Dermis blood vessel endothelial cell (primary cell): ENCODE data around the gene CRYL1. TPM values are rescaled to one million over a fixed set of nuclear protein-coding genes. Genes with fewer than 3 reads are reported as not detected.

Source experiments
- DNase-seq: peaks from one replicate; pipeline ENCODE4 v3.0.0; 2010
- total RNA-seq: library from RNA; depleted of rRNA; stranded (reverse); fragments of >200 nt; gene quantifications from 2 replicates; pipeline ENCODE4 v1.2.3, GENCODE V29; 2014

CRYL1 gene
- total RNA-seq, 1 donor from 2014 or later = 48.5 TPM

GRCh38 chr13:20418953-20419352 is 106.7 kb downstream of the CRYL1 start:
- no peak for DNase-seq

- no peak for DNase-seq
Measured at GRCh38 chr13:20416223-20416745, 109.4 kb downstream of the CRYL1 start.

DNA sequence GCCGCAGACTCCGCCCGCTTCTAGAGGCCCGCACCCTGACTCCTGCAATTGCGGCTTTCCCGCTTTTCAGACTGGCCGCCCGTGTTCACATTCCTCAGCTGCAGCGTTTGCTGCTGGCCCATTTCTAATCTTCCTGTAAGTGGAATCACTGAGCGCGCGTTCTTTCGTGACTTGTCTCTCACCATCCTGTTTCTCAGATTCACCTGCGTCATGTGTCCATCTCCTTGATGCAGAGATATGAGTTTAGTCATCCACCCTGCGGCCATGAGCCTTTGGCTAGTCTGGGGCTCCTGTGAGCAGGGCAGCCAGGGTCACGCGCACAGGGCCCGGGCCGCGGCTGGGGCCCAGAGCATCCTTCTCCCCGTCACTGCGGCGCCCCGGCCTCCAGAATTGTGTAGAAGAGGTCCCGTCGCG is 110.0 kb downstream of the CRYL1 start:
- DNase-seq = no peak

- DNase-seq = peak; percentile 4
Measured at GRCh38 chr13:20415306-20415679, 110.4 kb downstream of the CRYL1 start.

GRCh38 chr13:20414546-20415305 is 110.9 kb downstream of the CRYL1 start:
- DNase-seq = peak; percentile 25

DNA sequence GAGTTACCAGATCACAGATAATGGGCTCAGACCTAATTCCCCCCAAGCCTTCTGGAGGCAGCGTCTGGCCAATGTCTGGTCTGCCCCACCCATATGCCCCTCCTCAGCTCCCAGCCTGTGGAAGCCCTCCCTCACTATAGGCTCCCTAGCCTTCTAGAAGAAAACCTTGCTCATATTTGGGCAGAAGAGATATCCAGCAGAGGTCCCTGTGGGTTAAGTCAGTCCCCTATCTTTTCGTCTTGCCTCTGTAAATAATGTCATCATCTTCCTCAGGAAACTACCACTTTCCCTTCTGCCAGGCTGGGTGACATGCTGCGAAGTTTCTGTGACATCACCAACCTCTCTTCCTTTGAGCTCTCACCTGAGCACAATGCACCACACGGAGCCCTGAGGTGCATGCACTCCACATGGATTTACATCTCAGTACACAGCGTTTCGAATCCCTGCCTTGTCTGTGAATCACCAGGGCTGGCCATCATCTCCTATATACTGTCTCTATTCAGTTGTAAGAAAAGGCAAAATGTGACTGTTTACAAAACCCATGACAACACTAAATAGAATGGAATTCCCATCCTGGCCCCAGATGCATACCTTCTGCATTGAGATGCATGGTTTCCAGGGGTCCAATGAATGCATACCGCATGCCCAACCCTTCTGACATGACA is 112.8 kb downstream of the CRYL1 start:
- DNase-seq = no peak

- no peak for DNase-seq
Measured at GRCh38 chr13:20411638-20412342, 113.9 kb downstream of the CRYL1 start.

DNA sequence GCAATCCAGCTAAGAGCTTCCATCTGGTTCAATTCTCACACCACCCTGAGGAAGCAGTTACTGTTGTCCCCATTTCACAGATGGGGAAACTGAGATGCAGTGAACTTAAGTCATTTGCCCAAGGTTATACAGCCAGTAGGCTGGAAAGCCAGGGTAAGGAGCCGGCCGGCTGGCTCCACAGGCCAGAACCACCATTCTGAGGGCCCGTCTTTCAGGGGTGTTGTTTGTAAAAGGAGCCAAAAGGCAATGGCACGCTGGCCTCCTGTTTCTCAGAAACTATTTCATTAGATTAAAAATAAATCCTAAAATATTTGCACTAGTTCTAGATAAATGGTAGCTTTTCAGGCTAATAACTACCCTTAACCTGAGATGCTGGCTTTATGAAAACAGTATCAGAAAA is 114.9 kb downstream of the CRYL1 start:
- DNase-seq = no peak

- no peak for DNase-seq
Measured at GRCh38 chr13:20408181-20408580, 117.5 kb downstream of the CRYL1 start.

GRCh38 chr13:20407759-20408158 is 117.9 kb downstream of the CRYL1 start:
- no peak for DNase-seq

GRCh38 chr13:20405691-20406090 is 120.0 kb downstream of the CRYL1 start:
- no peak for DNase-seq

DNA sequence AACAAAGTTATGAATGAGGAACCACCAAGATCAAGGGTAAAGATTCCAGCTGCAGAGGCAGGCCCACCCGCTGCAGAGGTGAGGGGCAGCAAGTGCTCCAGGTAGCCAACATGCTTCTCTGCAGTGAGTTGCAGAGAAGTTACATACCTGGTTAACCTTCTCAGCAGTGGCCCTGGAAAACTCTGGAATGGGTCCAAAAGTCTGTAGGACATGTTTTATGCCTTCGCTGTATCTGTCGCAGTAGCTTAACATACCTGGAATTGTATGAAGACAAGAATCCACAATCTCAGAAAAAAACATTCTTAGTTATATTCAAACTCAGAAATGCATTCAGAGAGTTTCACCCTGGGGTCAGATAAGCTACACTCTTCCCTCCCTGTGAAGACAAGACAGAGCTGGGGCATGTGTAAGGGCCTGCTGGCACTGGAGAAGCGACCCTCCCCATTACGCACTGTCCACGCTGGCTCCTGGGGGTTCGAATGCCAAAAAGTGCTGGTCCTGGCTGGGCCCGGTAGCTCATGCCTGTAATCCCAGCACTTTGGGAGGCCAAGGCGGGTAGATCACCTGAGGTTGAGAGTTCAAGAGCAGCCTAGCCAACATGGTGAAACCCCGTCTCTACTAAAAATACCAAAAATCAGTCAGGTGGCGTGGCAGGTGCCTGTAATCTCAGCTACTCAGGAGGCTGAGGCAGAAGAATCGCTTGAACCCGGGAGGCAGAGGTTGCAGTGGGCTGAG is 121.0 kb downstream of the CRYL1 start:
- DNase-seq = no peak

GRCh38 chr13:20403826-20404225 is 121.8 kb downstream of the CRYL1 start:
- DNase-seq = no peak

DNA sequence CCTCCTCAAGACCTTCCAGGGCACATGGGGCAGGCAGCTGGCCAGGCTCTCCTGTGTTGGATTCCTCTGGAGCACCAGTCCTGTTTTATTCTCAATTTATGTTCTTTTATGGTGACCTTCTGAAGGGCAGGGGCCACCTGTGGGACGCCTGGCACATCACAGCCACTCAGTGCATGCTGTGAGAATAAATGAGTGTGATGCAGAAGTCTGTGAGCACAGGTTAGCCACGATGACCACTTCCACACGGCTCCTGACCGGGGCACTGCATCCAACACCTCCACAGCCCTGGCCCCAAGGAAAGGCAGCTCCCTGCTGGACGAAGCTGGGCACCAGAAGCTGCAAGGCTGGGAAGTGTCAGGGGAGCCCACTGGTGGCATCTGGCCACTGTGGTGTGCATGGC is 122.8 kb downstream of the CRYL1 start:
- DNase-seq = no peak

GRCh38 chr13:20401931-20402856 is 123.5 kb downstream of the CRYL1 start:
- DNase-seq = no peak

DNA sequence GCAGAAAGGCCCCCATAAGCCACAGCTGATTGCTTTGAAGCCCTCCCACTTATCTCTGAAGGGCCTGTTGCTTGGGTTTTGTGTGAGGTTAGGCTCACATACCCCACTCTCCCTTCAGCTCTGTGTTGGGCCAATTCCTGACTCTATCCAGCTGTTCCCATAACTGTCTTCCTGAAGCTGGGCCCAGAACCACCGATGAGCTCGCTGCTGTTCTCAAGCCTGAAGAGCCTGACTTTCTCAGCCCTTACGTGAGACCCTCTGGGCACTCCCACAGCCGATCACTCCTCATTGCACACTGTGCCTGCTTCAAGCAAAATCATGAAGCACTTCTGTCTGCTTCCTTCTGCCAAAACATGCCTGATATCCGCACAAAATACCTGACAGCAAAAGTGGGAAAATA is 124.1 kb downstream of the CRYL1 start:
- DNase-seq = no peak

DNA sequence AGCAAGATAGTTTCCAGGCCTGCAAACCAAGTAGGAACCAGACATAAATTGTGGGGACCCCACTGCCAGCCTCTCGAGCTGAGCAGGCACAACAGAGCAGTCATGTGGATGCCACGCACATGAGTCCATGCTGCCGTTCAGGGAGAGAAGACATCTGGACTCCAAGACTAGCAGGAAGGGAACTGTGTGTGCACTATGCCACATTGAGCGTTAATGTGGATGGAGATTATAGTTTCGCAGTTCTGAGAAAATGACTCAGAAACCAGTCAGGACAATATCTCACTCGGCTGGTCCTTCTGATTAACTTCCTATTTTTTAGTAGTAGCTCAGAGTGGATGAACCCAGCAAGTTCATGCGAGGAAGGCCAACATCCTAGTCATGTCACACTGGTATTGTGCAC is 124.9 kb downstream of the CRYL1 start:
- no peak for DNase-seq

- no peak for DNase-seq
Measured at GRCh38 chr13:20399961-20400360, 125.7 kb downstream of the CRYL1 start.

DNA sequence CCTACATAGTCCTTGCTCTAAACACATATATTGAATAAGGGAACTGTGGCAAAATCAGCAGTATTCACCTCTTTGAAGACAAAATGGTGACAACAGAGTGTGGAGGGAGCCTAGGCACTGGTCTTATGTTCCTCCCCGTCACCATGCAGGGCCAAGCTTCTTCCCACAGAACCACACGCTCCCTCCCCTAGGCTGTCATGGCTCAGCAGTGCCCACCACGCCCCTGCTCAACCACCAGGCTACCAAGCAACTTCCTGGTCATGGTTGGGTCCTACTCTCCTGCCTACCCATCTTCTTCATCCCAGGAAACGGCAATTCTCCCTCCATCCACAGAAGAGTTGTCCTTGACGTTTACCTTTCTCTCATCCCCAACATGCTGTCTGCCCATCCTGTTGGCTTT is 126.1 kb downstream of the CRYL1 start:
- DNase-seq = no peak

- DNase-seq = no peak
Measured at GRCh38 chr13:20398459-20398858, 127.2 kb downstream of the CRYL1 start.

DNA sequence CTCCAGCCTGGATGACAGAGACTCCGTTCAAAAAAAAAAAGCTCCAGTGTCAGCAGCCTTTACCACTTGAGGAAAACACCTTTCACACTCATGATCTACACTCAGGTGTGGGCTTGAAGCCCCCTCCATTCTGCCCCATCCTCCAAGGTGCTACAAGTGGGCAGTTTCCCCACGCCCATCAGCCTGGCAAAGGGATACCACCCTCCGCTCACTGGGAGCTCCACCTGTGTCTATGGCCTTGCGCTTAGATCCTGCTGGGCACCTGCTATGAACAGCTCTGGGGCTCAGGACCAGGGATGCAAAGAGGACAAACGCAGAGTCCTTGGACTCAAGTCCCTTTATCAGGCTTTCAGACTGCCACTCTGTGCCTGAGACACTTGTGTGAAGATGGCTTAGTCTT is 127.8 kb downstream of the CRYL1 start:
- no peak for DNase-seq
